Gastrocnemius medialis (tissue), 4 donors: ENCODE results near the gene FASTKD3. TPM values are rescaled to one million over a fixed set of nuclear protein-coding genes. Genes with fewer than 3 reads are reported as not detected.
A peak's percentile ranks its signal among the peaks of the same experiment; 100 is the strongest.

Source experiments
- ATAC-seq, 2 donors: fragments of 150-250 bp; one replicate each; pipeline ENCODE4 v1.9.1; 2016
- DNase-seq, 2 donors: peaks; one replicate each; pipeline ENCODE4 v3.0.0-alpha.2; 2019
- H3K27ac ChIP-seq, 4 donors: fragments of 200-600 bp; sonication (generic); 1 replicate in 1 of 4; 2 replicates in 3 of 4; pipeline ENCODE4 v1.5.1; 2016 to 2018; ENCODE audit warnings: mild to moderate bottlenecking in 2 of 4, moderate library complexity in 1 of 4
- H3K27me3 ChIP-seq, 3 donors: fragments of 200-600 bp; sonication (generic) in 2 of 3; 1 replicate in 1 of 3; 2 replicates in 2 of 3; pipeline versions ENCODE4 v1.5.1 to v1.6.0; 2016 to 2019; ENCODE audit warnings: mild to moderate bottlenecking in 1 of 3, moderate library complexity in 1 of 3
- H3K36me3 ChIP-seq, 2 donors: fragments of 200-600 bp; sonication (generic) in 1 of 2; one replicate each; pipeline ENCODE4 v1.5.1; 2017 to 2018
- H3K4me1 ChIP-seq, 2 donors: fragments of 200-600 bp; sonication (generic) in 1 of 2; one replicate each; pipeline ENCODE4 v1.5.1; 2016 to 2017; ENCODE audit warnings: mild to moderate bottlenecking in 2 of 2
- H3K4me3 ChIP-seq, 4 donors: fragments of 200-600 bp; sonication (generic) in 3 of 4; 1 replicate in 1 of 4; 2 replicates in 3 of 4; pipeline ENCODE4 v1.5.1; 2016 to 2019; ENCODE audit warnings: mild to moderate bottlenecking in 2 of 4
- H3K9me3 ChIP-seq, 3 donors: fragments of 200-600 bp; sonication (generic) in 2 of 3; 1 replicate in 1 of 3; 2 replicates in 2 of 3; pipeline ENCODE4 v1.5.1; 2016 to 2019
- CTCF ChIP-seq, 5 experiments: fragments of 450-650 bp in 3 of 5; fragments of 200-600 bp in 2 of 5; sonication (generic) in 2 of 5; IDR thresholded peaks in 4 of 5; conservative IDR thresholded peaks in 1 of 5; 1 replicate in 4 of 5; 2 replicates in 1 of 5; pipeline ENCODE4 v1.5.1; 2016 to 2019; ENCODE audit warnings: antibody characterized with exemption in 5 of 5, mild to moderate bottlenecking in 3 of 5, moderate library complexity in 3 of 5
- POLR2A ChIP-seq, 2 donors: fragments of 450-650 bp; IDR thresholded peaks; one replicate each; pipeline ENCODE4 v1.6.1; 2017; ENCODE audit warnings: antibody characterized with exemption in 2 of 2, mild to moderate bottlenecking in 2 of 2, moderate library complexity in 2 of 2
- in situ Hi-C, 4 donors: fragments of 200-750 bp; cut with MboI; loops; one replicate each; pipeline versions ENCODE4 v1.15.0 to v1.8.0; 2017; ENCODE audit warnings: low sequenced_read_pairs in 4 of 4
- intact Hi-C: fragments of 100-400 bp; cut with DNase I; formaldehyde crosslinking; loops from one replicate; pipeline ENCODE4 v1.15.1; 2023; ENCODE audit warnings: low total_unique reads
- total RNA-seq, 4 donors: library from RNA; depleted of rRNA; stranded (reverse); fragments of >200 nt; gene quantifications; one replicate each; pipeline versions ENCODE4 v1.1.0 to v1.2.3, GENCODE V29; 2016

Gene FASTKD3
- total RNA-seq, 4 donors from 2014 or later: 6.8 to 9.4 (median 7.3) TPM

DNA sequence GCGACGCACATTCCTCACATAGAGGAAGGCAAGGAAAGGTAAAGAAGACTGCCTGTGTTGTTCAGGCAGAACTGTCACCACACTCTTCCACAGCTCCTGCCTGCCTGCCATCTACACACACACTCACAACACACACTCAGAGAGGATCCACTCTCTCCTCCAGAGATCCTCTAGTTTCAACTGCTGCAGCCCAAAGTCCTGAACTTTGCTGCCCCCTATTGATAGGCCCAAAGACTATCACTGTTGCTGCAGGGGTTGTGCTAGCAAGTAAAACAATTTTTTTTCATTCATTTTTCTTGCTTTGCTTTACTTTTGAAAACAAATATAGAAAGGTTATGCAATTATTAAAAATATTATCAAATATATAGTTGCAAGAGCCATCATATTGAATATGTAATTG, 12.0 kb downstream of the FASTKD3 start:
- peak in 1 of 2 donors; percentile 68 for ATAC-seq
- TF ChIP-seq CTCF (IDR thresholded peaks at IDR 0.05 in 4 of 5, conservative IDR thresholded peaks at IDR 0.05 in 1 of 5): peak; percentile 14 to 72 (median 44)
- TF ChIP-seq POLR2A (IDR thresholded peaks at IDR 0.05): no peak

DNA sequence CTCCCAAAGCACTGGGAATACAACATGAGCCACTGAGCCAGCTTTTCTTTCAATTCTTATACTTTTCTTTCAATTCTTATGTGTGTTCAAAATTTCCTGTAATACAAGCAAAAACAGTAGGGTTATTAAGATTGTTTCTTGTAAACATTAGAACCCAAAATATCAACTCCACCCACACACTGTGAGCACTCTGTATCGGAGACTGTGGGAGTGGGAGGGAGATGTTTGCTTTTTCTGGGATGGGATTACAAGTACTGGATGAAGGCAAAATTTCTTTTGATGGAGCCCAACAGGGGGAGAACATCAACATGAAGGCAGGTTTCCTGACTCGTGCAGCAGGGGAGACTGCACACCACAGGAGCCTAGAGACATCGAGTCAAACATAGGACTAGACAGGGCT, 13.2 kb downstream of the FASTKD3 start:
- H3K27me3 ChIP-seq: peaks cover 0 to 5% (median 4%) of the 10 kb centered on the region in 3 donors
- no peak overlapping the region for H3K4me3 ChIP-seq
- TF ChIP-seq POLR2A (IDR thresholded peaks at IDR 0.05): no peak
- TF ChIP-seq CTCF (IDR thresholded peaks at IDR 0.05 in 4 of 5, conservative IDR thresholded peaks at IDR 0.05 in 1 of 5): no peak
- intact Hi-C loops (no loop called here), in situ Hi-C loops (loop anchor here in 2 of 4 donors (25.0 kb wide), 2 partner anchors 607 to 1218 kb away; partner anchors contain the start of genes NSUN2 (in 2 of the 2) and SRD5A1 (in 2 of the 2))
- H3K4me1 ChIP-seq: peaks cover 0 to 4% of the 10 kb centered on the region in 2 donors
- no peaks in the 10 kb centered on the region for H3K9me3 ChIP-seq
- H3K36me3 ChIP-seq: peaks cover 0 to 20% of the 10 kb centered on the region in 2 donors
- no peak for ATAC-seq
- no peak overlapping the region for H3K27ac ChIP-seq
- no peak for DNase-seq

More for the DNA sequence above, 12.0 kb downstream of the FASTKD3 start:
- H3K27me3 ChIP-seq: no peaks in the 10 kb centered on the region
- in situ Hi-C loops: loop anchor here in 2 of 4 donors (25.0 kb wide), 2 partner anchors 605 to 1220 kb away; partner anchors contain the start of genes NSUN2 (in 2 of the 2) and SRD5A1 (in 2 of the 2)
- no peaks in the 10 kb centered on the region for H3K4me1 ChIP-seq
- H3K4me3 ChIP-seq: no peak overlapping the region
- intact Hi-C loops: no loop called here
- no peak overlapping the region for H3K27ac ChIP-seq
- no peak for DNase-seq
- H3K9me3 ChIP-seq: no peaks in the 10 kb centered on the region
- H3K36me3 ChIP-seq: peaks cover 6 to 32% of the 10 kb centered on the region in 2 donors

- no peak overlapping the region for H3K4me3 ChIP-seq
- H3K36me3 ChIP-seq: no peaks in the 10 kb centered on the region
- no peaks in the 10 kb centered on the region for H3K9me3 ChIP-seq
- no peak for ATAC-seq
- H3K4me1 ChIP-seq: peaks cover 0 to 13% of the 10 kb centered on the region in 2 donors
- no peak for DNase-seq
- H3K27ac ChIP-seq: no peak overlapping the region
- peaks cover 19 to 26% (median 20%) of the 10 kb centered on the region in 3 donors for H3K27me3 ChIP-seq
- in situ Hi-C loops (loop anchor here in 2 of 4 donors (25.0 kb wide), 2 partner anchors 609 to 1216 kb away; partner anchors contain the start of genes NSUN2 (in 2 of the 2) and SRD5A1 (in 2 of the 2)), intact Hi-C loops (no loop called here)
- no peak for TF ChIP-seq CTCF (IDR thresholded peaks at IDR 0.05 in 4 of 5, conservative IDR thresholded peaks at IDR 0.05 in 1 of 5)
- TF ChIP-seq POLR2A (IDR thresholded peaks at IDR 0.05): no peak
Measured at GRCh38 chr5:7852988-7853387, 15.8 kb downstream of the FASTKD3 start.

DNA sequence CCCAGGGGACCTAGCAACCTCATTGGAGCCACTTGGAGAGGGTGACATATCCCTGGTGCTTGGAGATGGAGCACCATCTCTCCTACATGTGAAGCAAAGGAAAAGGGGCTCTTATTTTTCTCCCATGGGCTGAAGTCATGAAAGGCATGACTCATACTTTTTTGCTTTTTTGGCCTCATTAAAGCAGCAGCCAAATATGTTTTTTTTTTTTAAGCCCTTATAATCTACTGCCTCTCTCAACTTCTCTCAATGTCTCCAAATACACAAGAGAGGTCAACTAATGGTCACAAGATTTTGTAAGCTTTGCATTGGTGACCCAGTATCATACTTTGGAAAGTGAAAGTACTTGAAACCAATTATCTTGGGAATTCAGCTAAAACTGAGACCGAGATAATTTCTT, 16.3 kb downstream of the FASTKD3 start:
- DNase-seq: no peak
- no peak for ATAC-seq
- Histone ChIP-seq H3K27me3 (peaks cover 19 to 30% (median 20%) of the 10 kb centered on the region in 3 donors), H3K4me1 (peaks cover 0 to 13% of the 10 kb centered on the region in 2 donors), H3K4me3 (no peak overlapping the region), H3K27ac (no peak overlapping the region), H3K9me3 (no peaks in the 10 kb centered on the region), H3K36me3 (no peaks in the 10 kb centered on the region)
- TF ChIP-seq POLR2A (IDR thresholded peaks at IDR 0.05): no peak
- TF ChIP-seq CTCF (IDR thresholded peaks at IDR 0.05 in 4 of 5, conservative IDR thresholded peaks at IDR 0.05 in 1 of 5): no peak
- intact Hi-C loops (no loop called here), in situ Hi-C loops (loop anchor here in 2 of 4 donors (25.0 kb wide), 2 partner anchors 610 to 1215 kb away; partner anchors contain the start of genes NSUN2 (in 2 of the 2) and SRD5A1 (in 2 of the 2))
